Left renal cortex interstitium (tissue), 4 donors: ENCODE data around the gene HOXA13. TPM values are rescaled to one million over a fixed set of nuclear protein-coding genes. Genes with fewer than 3 reads are reported as not detected.

Experiments used
- DNase-seq, 4 donors: peaks; one replicate each; pipeline ENCODE4 v3.0.0-alpha.2; 2013; ENCODE audit warnings: low read depth in 4 of 4, low spot score in 2 of 4, missing footprints in 1 of 4
- polyA plus RNA-seq, 4 donors: library from polyadenylated mRNA; unstranded; fragments of 120-200 nt; gene quantifications; one replicate each; pipeline ENCODE4 v1.2.1, GENCODE V29; 2013; ENCODE audit not compliant: insufficient read length in 4 of 4

HOXA13 gene
- under 1 TPM in 1 of 4 donors, not detected in 3; 0.21 TPM for polyA plus RNA-seq

DNA sequence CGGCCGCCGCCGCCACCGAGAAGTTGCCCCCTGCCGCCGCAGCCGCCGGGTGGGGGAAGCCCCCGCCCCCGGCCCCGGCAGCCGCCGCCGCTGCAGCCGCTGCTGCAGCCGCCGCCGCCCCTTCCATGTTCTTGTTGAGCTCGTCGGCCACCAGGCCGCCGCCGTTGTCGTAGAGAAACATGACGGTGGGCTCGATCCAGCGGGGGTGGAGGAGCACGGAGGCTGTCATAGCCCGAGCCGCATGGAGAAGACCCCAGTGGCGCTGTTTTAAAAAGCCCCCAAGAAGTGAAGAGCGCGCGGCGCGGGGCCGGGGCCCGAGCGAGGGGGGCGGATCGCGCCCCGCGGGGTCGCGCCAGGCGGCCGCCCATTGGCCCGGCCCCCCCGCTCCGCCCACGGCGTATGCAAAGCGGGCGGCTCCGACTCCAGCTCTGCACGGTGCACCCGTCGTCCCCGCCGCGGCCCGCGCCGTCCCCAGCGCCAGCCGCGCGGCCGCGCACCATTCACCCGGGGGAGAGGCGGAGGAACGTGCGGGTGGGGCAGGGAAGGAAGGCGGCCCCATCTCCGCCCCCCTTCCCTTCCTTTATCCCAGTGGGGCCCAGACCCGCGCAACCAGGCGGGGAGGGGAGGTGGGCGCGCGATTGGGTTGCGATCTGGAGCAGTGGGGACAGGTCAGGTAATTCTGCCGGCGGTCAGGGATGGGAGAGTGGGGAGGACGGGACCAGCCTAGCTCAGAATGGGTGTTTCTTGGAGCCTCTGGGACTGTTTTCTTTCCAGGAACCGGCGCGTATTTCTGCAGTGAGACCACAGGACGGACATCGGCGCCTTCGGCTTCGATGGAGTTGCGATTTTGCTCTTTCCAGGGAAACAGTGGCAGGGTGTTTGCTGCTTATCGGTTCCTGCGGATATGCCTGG is at the start of gene HOXA13:
HOXA13 (minus strand) TSS at position 243 of the 912 bp plus-strand sequence; CDS start at position 229, 14 bp downstream.
- peak in 1 of 4 donors; percentile 26 for DNase-seq

DNA sequence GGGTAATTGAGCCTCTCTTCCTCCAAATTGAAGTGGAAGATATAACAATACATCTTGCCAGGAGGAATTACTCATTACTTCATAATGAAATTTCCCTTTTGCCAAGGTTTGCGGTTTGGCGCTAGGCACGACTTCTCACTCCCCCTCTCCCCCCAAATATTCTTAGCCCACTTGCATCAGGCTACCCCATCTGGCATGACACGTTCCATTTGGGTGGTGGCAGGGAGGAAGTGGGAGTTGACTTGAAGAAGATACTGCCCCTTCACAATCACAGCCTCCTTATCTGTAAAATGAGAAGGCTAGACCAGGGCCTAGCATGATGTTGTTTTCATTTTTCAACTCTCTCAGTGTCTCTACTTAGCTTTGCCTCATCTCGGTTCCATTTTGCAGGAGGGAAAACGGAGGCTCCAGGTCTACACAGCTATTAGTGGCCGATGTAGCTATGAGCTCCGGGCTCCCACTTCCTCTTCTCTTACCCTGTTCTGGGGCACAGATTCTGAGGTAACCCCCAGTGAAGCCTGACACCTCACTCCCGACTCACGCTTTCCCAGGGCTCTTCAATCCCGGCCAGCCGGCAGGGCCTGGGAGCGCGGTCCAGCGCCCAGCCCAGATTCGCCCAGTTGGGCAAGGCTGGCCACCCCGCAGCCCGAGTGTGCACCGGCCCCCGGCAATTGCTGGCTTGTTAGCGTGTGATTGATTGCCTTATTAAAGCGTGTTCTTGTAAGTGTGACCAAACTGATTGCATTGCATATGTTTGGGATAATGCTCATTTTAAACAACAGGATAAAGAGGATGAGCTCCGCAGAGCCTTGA is 49.2 kb upstream of the HOXA13 start:
- no peak for DNase-seq

DNA sequence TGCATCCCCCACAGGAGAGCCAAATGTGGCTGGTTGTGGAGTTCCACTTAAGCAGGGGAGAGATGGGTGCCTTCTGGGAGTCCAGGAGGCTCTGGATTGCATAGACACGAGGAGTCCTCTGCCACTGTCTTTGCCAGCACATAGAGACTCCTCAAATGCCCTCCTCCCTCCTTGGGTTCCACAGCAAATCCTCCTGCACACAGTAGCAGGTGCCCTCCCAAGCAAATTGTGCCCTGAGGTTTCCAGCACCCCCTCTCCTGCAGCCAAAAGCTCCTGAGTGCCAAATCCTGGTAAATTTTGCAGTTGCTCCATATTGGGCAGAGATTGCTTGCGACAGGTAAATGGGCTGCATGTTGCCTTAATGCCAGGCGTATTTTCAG is 48.5 kb upstream of the HOXA13 start:
- DNase-seq = no peak

DNA sequence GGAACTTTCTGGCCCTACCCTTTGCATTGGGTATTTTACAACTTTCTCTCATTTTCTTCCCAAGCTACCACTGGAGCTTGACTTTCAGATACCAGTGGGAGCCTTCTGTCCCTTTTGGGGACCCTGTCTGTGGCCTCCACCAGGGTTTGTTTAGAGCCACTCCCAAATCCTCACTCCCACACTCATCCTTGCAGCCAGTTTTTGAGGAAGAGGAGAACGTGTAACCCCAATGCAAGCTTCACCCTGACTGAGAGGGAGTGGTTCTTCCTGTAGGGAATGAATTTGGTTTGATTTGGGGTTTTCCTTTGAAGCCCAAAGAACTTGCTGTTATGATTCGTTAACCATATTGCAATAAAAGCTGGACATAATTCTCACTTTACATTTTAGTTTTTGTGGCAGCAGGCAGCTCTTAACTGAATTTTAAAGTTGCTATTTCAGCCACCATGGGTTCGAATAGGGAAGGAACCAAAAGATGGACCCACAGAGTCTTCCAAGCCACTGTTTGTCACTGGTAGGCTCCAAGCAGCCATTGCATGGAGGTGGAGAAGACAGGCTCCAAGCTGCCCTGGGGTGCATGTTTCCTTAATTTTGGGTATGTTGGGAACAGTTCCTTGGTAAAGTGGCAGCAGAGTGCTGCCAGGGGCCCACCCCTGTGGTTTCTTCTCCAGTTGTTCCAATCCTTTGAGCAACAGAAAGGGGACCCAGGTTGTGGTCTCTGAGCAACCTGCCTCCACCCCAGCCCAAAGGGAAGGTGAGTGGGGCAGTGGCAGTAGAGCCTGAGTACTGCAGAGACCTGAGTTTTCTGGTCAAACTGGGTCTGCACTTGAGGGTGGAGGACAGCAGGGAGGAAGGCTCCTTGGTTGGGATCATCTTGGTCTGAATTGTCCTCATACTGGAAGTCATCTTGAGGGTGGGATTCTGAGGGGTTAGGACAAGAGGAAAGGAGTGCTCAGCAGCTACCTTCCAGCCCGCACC is 47.8 kb upstream of the HOXA13 start:
- no peak for DNase-seq

DNA sequence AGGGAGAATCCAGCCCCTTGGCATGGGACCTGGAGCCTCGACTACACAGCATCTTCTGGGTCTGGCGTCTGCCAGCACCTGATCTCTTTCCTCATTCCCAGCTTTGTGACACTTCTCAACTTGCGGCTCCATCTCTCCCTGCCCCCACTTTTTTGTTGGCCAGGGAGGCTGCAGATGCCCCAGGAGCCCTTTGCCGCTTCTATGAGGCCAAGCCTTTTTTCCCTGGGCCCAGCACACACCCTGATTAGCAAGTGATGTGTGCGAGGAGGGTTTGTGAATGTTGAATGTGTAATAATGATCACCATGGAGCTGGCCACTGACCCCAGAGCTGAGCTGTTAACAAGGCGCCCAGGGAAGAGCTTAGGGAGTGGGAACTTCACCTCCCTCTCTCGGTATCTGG is 47.1 kb upstream of the HOXA13 start:
- DNase-seq = no peak

DNA sequence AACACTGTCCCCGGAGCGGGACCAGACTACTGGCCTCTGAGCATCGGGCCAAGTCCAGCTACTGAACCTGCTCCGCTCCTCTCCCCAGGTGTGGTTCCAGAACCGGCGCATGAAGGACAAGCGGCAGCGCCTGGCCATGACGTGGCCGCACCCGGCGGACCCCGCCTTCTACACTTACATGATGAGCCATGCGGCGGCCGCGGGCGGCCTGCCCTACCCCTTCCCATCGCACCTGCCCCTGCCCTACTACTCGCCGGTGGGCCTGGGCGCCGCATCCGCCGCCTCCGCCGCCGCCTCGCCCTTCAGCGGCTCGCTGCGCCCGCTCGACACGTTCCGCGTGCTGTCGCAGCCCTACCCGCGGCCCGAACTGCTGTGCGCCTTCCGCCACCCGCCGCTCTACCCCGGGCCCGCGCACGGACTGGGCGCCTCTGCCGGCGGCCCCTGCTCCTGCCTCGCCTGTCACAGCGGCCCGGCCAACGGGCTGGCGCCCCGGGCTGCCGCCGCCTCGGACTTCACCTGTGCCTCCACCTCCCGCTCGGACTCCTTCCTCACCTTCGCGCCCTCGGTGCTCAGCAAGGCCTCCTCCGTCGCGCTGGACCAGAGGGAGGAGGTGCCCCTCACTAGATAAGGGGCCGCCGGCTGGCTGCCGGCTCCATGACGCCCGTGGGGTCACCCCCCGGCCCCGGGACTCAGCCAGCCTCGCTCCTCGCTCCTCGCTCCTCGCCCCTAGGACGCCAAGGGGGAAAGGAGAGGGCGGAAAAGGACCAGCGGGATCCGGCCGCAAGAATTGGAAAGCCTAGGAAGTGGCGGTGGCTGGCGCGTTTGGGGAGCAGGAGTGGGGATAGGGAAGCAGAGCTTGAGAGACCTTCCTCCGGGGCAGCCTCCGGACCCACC is 46.2 kb upstream of the HOXA13 start:
- no peak for DNase-seq

DNA sequence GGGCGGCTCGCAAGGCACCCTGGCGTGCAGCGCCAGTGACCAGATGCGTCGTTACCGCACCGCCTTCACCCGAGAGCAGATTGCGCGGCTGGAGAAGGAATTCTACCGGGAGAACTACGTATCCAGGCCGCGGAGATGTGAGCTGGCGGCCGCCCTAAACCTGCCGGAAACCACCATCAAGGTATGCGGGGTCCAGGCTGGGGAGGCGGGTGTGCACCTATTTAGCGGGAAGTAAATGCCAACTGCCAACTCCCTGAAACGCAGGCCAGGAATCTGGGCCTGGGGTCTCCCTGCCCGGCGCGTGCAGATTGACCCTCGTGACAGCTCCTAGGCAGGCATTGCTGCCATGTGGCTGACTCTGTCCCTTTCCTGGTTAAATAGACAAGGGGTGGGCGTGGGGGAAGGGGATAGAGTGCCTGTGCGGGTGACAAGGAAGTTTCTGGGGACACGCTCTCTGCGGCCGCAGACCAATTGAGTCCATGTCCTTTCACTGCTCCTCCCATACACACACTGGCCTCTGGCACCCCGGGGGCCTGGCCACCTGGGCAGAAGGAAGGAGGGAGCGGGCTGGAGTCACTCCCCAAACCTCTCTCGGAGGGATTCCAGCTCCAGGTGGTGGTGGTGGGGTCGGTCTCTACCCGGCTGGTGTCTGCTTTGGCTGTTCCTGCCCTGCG is 45.4 kb upstream of the HOXA13 start:
- DNase-seq = no peak

DNA sequence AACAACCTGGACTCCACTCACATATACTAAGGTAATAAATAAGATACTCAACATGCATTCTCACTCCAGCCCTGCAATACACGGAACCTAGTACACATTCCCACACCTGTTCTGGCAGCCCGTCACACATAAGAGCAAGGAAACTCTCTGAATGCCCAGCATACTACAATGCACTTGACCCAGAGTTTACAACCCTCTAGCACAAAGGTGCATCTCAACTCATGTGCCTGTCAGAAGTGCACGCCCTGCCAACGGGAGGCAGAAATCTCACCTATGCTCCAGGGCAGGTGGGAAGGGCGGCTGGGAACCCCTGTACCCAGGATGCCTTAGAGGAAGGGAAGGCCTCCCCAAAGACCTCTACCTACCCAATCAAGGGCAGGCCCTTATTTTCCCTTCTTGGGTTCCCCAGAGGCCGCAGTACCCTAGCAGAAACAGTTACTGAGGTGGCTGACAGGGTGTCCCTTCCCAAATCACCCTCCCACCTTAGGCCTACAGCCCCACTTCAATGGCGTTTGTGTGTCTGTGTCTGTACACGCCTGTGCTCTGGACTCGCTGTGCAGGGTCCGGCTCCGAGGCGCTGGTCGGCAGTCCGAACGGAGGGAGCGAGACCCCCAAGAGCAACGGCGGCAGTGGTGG is 44.7 kb upstream of the HOXA13 start:
- DNase-seq = no peak

DNA sequence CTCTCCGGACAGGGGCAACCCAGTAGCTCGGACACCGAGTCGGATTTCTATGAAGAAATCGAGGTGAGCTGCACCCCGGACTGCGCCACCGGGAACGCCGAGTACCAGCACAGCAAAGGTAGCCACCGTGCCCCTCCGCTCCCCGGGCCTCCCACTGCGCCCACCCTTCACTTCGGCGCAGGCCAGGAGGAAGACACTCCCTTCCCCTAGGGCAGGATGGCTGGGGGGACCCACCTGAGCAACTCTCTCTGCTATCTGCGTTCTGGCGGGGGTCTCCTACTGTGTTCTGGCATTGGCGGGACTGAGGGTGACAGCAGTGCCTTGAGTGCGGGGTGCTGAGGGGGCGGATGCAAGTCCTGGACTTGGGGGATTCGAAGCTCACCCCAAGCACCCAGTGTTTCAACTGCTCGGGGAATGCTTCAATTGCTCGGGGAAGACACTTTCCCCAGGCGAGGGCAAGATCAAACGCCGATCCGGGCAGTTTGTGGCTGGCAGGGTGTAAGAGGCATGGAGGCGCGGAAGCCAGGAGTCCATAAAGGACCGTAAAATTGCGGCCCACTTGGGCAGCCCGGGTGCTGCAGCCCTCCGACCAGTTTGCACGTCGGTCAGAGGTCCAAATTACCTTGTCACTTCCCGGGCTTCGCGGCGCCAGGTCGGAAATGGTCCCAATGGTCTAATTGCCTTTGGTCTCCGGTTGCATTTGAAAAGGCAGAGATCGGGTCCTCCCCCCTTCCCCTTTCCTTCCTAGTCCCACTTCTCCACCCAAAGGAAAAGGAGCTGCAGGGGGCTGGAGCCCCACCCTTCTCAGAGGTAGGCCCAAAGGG is 43.7 kb upstream of the HOXA13 start:
- no peak for DNase-seq

DNA sequence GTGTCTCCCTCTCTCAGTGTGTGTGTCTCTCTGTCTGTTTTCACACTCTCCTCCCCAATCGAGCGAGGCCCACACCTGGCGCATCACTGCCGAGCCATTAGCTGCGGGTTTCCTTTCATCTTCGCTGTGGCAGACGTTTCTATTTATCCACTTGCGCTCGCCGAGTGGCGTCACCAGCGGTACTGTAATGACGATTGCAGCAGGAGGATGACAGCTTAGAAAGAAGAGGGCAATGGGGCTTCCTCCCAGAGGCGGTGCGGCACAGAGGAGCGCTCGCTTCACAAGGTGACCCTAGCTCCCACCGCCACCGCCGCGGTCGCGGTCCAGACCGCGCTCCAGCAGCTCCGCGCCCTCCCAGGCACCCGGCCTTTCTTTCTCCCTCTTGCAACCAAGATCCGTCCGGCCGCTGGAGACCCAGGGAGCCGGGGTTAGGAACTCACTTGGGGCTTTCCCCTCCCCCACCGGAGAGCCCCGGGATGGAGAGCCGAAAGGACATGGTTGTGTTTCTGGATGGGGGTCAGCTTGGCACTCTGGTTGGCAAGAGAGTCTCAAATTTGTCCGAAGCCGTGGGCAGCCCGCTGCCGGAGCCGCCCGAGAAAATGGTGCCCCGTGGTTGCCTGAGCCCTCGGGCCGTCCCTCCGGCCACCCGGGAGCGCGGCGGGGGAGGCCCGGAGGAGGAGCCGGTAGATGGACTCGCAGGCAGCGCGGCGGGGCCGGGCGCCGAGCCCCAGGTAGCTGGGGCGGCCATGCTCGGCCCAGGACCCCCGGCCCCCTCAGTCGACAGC is 42.9 kb upstream of the HOXA13 start, which contains the start of gene EVX1:
EVX1 (plus strand) TSS at position 248 of the 785 bp plus-strand sequence; CDS start at position 477, 229 bp downstream.
- DNase-seq = no peak

DNA sequence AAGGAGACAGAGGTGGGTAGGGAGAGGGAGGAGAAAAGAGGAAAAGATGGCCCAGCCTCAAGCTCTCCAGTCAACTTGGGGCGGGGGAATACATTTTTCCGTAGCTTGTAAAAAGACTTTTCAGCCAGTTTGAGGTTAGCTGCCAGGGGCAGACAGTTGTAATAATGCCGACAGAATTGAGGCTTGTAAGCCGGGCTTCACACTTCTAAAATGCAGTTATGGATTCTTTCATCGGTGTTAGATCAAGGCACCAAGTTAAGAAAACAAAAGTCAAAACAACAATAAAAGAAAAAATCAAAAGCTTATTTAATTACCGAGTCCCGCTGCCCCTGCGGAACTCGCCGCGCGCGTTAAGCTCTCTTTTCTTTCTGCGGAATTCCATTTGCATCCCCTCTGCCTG is 42.3 kb upstream of the HOXA13 start:
- DNase-seq = no peak

DNA sequence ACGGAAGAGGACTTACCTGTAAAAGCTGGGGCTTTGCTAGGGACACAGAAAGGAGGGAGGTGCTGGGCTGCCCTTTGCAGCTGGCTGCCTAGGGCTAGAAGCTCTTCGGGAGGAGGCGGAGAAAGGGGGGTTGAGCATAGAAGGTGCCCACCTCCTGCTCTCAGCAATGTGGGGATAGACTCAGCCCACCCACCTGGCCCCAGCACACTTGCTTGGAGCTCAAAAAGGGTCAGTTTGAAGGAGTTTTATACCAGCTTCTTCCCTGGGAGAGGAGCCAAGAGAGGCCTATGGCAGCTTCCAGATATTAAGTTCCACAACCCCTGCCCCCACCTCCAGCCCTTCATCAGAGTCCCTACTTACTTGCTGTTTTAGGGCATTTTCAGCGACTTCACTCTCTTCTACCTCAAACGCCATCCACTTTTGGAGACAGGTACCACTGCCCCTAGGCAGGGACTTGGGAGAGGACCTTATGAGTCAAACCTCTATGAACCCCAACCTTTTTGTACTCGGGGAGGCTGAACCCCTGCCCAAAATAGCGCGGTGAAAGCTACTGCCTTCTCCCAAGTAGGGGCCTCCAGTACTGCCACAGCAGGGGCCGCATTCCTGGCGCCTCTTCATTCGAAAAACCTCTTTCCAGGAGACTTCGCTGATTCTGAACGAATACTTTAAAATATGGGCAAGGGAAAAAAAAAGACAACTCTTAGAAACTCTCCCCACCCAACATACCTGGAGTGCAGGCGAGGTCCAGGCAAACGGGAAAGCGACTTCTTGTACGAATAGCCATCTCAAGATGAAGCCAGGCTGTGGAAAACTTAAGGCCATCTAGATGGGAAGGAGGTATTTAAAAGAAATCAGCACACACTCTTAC is 41.5 kb upstream of the HOXA13 start:
- no peak for DNase-seq

DNA sequence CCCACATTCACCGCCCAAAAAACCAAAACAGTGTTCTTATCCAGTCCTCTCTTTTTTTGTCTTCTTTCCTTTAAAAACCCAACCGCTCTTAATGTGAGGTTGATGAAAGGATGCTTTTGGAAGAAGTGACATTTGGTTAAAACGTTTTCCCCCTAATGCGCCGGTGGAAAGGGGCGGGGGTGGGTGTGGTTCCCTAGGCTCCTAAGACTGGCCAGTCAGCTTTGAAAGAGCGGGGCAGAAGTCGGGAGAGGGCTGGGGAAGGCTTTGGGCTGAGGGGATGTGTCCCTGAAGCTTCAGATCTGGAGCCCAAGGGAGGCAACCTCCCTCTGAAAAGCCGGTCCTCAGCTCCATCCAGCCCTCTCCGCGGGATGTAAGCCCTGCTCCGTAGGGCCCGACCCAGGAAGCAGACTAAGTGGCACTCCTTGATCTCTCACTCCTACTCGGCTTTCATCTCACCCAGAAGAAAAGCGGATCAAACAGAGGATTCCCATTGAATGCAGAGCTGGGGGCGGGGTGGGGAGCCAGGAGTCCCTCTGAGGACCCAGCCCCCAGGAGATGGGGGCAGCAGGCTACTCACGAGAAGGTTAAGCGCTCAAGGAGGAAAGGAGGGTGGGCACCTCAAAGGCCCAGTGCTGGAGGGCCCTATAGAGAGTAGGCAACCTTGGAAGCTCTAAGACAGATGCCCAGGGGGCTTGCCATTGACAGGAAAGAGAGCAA is 40.3 kb upstream of the HOXA13 start:
- no peak for DNase-seq

DNA sequence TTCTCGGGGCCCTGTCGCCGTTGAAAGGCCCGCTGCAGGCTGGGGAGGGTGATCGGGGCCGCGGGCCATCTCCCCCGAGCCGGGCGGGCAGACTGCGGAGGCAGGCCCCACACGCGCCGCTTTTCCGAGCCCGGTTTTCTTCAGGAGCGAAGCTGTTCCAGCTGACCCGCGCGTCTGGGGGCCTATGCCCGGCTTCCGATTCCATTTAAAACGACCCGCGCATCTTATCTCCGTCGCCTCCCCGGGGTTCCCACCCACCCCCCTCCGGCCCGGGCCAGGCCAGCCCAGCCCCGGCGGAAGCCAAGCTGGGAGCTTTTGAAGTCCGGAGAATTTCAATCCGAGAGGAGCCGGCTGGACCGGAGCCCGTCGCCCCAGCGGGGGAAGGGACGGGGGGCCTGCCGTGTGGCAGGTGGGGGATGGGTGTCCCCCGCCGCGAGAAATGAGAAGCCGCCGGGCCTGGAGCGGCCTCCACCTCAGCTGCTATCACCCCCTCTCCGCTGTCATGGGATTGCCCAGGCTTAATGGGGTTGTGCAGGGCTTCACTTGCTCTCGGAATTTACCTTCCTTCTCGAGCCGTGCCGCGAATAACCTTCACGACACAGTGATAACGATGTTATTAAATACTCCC is 39.6 kb upstream of the HOXA13 start:
- no peak for DNase-seq

DNA sequence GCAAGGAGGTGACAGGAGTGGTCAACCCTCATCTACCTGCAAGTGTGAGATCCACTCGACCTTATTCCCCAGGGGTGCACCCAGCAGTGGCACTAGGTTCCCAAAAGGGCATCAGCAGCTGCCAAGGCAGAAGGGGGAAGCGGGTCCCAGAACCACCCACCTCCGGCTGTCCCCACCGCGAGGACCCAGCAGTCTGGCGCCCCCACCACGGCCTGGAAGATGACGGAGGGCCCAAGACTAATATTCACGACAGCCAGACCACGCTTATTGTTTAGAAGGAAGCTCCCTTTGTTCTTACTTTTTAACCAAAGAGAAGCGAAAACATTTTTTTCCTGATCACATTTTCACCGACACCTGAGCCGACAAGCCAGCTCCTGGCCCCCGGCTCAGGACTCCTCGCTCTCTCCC is 39.1 kb upstream of the HOXA13 start:
- DNase-seq = no peak
